Parathyroid adenoma (tissue), 2 donors: Measurements from ENCODE around the gene PRPSAP2.
"Not testable (repeated sequence)": the region's sequence is repeated elsewhere in the genome, so short reads cannot be mapped to it uniquely, and the experiment has no call there.

Source experiments
- H2AFZ ChIP-seq: fragments of 300-600 bp; sonication (generic); one replicate; pipeline ENCODE4 v1.7.0; 2017; ENCODE audit warnings: antibody characterized with exemption, mild to moderate bottlenecking
- H3K27ac ChIP-seq: fragments of 300-600 bp; sonication (generic); one replicate; pipeline ENCODE4 v1.7.0; 2017
- H3K27me3 ChIP-seq: fragments of 300-600 bp; sonication (generic); one replicate; pipeline ENCODE4 v1.7.0; 2017; ENCODE audit warnings: low read length; ENCODE audit not compliant: control insufficient read depth, insufficient read depth
- H3K36me3 ChIP-seq: fragments of 300-600 bp; sonication (generic); one replicate; pipeline ENCODE4 v1.7.0; 2017; ENCODE audit warnings: low read length; ENCODE audit not compliant: control insufficient read depth, insufficient read depth
- H3K4me1 ChIP-seq: fragments of 300-600 bp; sonication (generic); one replicate; pipeline ENCODE4 v1.7.0; 2017; ENCODE audit warnings: control low read depth
- H3K4me2 ChIP-seq: fragments of 300-600 bp; sonication (generic); one replicate; pipeline ENCODE4 v1.7.0; 2017; ENCODE audit warnings: low read length
- H3K4me3 ChIP-seq: fragments of 300-600 bp; sonication (generic); one replicate; pipeline ENCODE4 v1.7.0; 2017; ENCODE audit warnings: low read depth, low read length
- H3K79me2 ChIP-seq: fragments of 300-600 bp; sonication (generic); one replicate; pipeline ENCODE4 v1.7.0; 2017; ENCODE audit warnings: control low read depth
- H3K9ac ChIP-seq: fragments of 300-600 bp; sonication (generic); one replicate; pipeline ENCODE4 v1.7.0; 2017; ENCODE audit warnings: mild to moderate bottlenecking
- H3K9me3 ChIP-seq: fragments of 300-600 bp; sonication (generic); one replicate; pipeline ENCODE4 v1.7.0; 2017; ENCODE audit warnings: low read length; ENCODE audit not compliant: control insufficient read depth
- CTCF ChIP-seq: fragments of 300-600 bp; sonication (generic); IDR thresholded peaks from one replicate; pipeline ENCODE4 v1.7.0; 2017; ENCODE audit warnings: antibody characterized with exemption, mild to moderate bottlenecking
- donor health status: primary hyperparathyroidism.

The PRPSAP2 gene

GRCh38 chr17:18858567-18859245 is 775 bp downstream of the PRPSAP2 start:
- H3K27me3 ChIP-seq, result no peaks in the 10 kb centered on the region
- peaks cover 5% of the 10 kb centered on the region for H3K4me1 ChIP-seq
- no peaks in the 10 kb centered on the region for H3K36me3 ChIP-seq
- peak overlapping the region; percentile 82 for H3K4me2 ChIP-seq
- H3K9me3 ChIP-seq, result no peaks in the 10 kb centered on the region
- TF ChIP-seq CTCF, result no peak
- peaks cover 4% of the 10 kb centered on the region for H3K79me2 ChIP-seq
- H2AFZ ChIP-seq, result peak overlapping the region; percentile 95
- H3K27ac ChIP-seq, result peak overlapping the region; percentile 80
- H3K9ac ChIP-seq, result peak overlapping the region; percentile 47
- H3K4me3 ChIP-seq, result peak overlapping the region; percentile 82

- Histone ChIP-seq H3K27ac (no peak overlapping the region), H3K27me3 (no peaks in the 10 kb centered on the region), H3K4me3 (no peak overlapping the region), H3K9ac (no peak overlapping the region), H3K9me3 (no peaks in the 10 kb centered on the region), H3K36me3 (no peaks in the 10 kb centered on the region), H3K4me1 (peaks cover 5% of the 10 kb centered on the region), H3K79me2 (peaks cover 4% of the 10 kb centered on the region), H2AFZ (peak overlapping the region; percentile 1), H3K4me2 (peak overlapping the region; percentile 82)
- no peak for TF ChIP-seq CTCF
Observed at GRCh38 chr17:18859256-18859655, 1.3 kb downstream of the PRPSAP2 start.

- no peak overlapping the region for H3K27ac ChIP-seq
- no peak overlapping the region for H3K4me2 ChIP-seq
- H3K36me3 ChIP-seq, result no peaks in the 10 kb centered on the region
- no peak for TF ChIP-seq CTCF
- no peaks in the 10 kb centered on the region for H3K27me3 ChIP-seq
- H3K79me2 ChIP-seq, result peaks cover 4% of the 10 kb centered on the region
- no peak overlapping the region for H2AFZ ChIP-seq
- no peak overlapping the region for H3K9ac ChIP-seq
- peaks cover 4% of the 10 kb centered on the region for H3K4me1 ChIP-seq
- H3K9me3 ChIP-seq, result no peaks in the 10 kb centered on the region
- H3K4me3 ChIP-seq, result no peak overlapping the region
Observed at GRCh38 chr17:18860161-18860972, 2.4 kb downstream of the PRPSAP2 start.

- Histone ChIP-seq H2AFZ (no peak overlapping the region), H3K4me3 (no peak overlapping the region), H3K79me2 (peaks cover 4% of the 10 kb centered on the region), H3K9me3 (no peaks in the 10 kb centered on the region), H3K27ac (no peak overlapping the region), H3K9ac (no peak overlapping the region), H3K36me3 (no peaks in the 10 kb centered on the region), H3K4me1 (peaks cover 2% of the 10 kb centered on the region), H3K27me3 (no peaks in the 10 kb centered on the region), H3K4me2 (no peak overlapping the region)
- TF ChIP-seq CTCF, result no peak
Observed at GRCh38 chr17:18862011-18862410, 4.1 kb downstream of the PRPSAP2 start.

GRCh38 chr17:18864996-18865395 is 7.1 kb downstream of the PRPSAP2 start:
- not testable (repeated sequence) for H3K4me2 ChIP-seq, H3K79me2 ChIP-seq, H3K4me1 ChIP-seq, H2AFZ ChIP-seq, H3K27ac ChIP-seq, H3K9ac ChIP-seq, H3K4me3 ChIP-seq, H3K9me3 ChIP-seq, H3K27me3 ChIP-seq, H3K36me3 ChIP-seq
